ENCODE data around the gene PHC2. TPM values are rescaled to one million over a fixed set of nuclear protein-coding genes. Genes with fewer than 3 reads are reported as not detected.
A peak's percentile ranks its signal among the peaks of the same experiment; 100 is the strongest.

PHC2 gene
- total RNA-seq, 1 donor: 85.4 TPM

- Histone ChIP-seq H3K4me2 (ENCODE audit: insufficient read depth, low read length) (no peak overlapping the region), H3K4me3 (ENCODE audit: insufficient read depth, low read length) (no peak overlapping the region), H3K79me2 (ENCODE audit: insufficient read depth, low read length) (peaks cover 12% of the 10 kb centered on the region), H3K36me3 (ENCODE audit: insufficient read depth, low read length) (peaks cover 65% of the 10 kb centered on the region), H3K27me3 (ENCODE audit: insufficient read depth, low read length) (no peaks in the 10 kb centered on the region), H3K9me3 (ENCODE audit: low read depth, low read length) (no peaks in the 10 kb centered on the region), H2AFZ (ENCODE audit: low read length) (no peak overlapping the region), H3K4me1 (ENCODE audit: insufficient read depth, low read length) (peaks cover 8% of the 10 kb centered on the region), H4K20me1 (ENCODE audit: insufficient read depth, low read length) (peaks cover 52% of the 10 kb centered on the region), H3K27ac (ENCODE audit: low read depth, low read length) (no peak overlapping the region)
- peak; percentile 8 for DNase-seq (ENCODE audit: insufficient read length, low spot score, missing footprints)
- TF ChIP-seq, protein P1, sequence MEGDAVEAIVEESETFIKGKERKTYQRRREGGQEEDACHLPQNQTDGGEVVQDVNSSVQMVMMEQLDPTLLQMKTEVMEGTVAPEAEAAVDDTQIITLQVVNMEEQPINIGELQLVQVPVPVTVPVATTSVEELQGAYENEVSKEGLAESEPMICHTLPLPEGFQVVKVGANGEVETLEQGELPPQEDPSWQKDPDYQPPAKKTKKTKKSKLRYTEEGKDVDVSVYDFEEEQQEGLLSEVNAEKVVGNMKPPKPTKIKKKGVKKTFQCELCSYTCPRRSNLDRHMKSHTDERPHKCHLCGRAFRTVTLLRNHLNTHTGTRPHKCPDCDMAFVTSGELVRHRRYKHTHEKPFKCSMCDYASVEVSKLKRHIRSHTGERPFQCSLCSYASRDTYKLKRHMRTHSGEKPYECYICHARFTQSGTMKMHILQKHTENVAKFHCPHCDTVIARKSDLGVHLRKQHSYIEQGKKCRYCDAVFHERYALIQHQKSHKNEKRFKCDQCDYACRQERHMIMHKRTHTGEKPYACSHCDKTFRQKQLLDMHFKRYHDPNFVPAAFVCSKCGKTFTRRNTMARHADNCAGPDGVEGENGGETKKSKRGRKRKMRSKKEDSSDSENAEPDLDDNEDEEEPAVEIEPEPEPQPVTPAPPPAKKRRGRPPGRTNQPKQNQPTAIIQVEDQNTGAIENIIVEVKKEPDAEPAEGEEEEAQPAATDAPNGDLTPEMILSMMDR (IDR thresholded peaks at IDR 0.05; ENCODE audit: extremely low read depth, low read depth, low read length): no peak
Measured at GRCh38 chr1:33322870-33323585, 107.9 kb downstream of the PHC2 start.

- Histone ChIP-seq H3K36me3 (ENCODE audit: insufficient read depth, low read length) (peaks cover 56% of the 10 kb centered on the region), H3K79me2 (ENCODE audit: insufficient read depth, low read length) (peaks cover 9% of the 10 kb centered on the region), H3K9me3 (ENCODE audit: low read depth, low read length) (no peaks in the 10 kb centered on the region)
Measured at GRCh38 chr1:33322109-33322508, 108.8 kb downstream of the PHC2 start.

DNA sequence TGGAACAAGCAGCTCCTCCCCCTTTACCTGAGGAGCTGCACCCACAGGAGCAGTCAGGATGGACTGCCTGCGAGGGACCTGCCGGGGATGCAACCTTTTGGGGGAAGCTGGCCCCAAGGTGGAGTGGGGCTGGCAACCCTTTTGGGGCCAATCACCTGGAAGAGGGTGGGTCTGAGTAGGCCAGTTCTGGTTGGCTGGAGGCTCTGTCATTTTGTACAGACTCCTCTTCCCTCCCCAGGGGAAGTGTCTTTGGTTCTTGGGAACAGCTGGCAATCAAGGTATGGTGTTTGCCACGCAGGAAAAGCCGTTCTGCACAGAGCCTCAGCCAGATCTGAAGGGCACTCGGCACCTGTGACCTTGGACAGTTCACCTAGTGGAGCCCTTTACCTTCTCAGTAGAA lies 109.7 kb downstream of the PHC2 start:
- TF ChIP-seq, protein P1 (IDR thresholded peaks at IDR 0.05; ENCODE audit: extremely low read depth, low read depth, low read length): no peak
- Histone ChIP-seq H3K27ac (ENCODE audit: low read depth, low read length) (no peak overlapping the region), H3K79me2 (ENCODE audit: insufficient read depth, low read length) (peaks cover 7% of the 10 kb centered on the region), H3K4me3 (ENCODE audit: insufficient read depth, low read length) (no peak overlapping the region), H3K9me3 (ENCODE audit: low read depth, low read length) (no peaks in the 10 kb centered on the region), H3K36me3 (ENCODE audit: insufficient read depth, low read length) (peaks cover 46% of the 10 kb centered on the region), H2AFZ (ENCODE audit: low read length) (no peak overlapping the region), H3K4me1 (ENCODE audit: insufficient read depth, low read length) (no peaks in the 10 kb centered on the region), H3K27me3 (ENCODE audit: insufficient read depth, low read length) (no peaks in the 10 kb centered on the region), H3K4me2 (ENCODE audit: insufficient read depth, low read length) (no peak overlapping the region), H4K20me1 (ENCODE audit: insufficient read depth, low read length) (peaks cover 36% of the 10 kb centered on the region)
- DNase-seq (ENCODE audit: insufficient read length, low spot score, missing footprints): peak; percentile 32

More at GRCh38 chr1:33322109-33322508, 108.8 kb downstream of the PHC2 start:
- no peak overlapping the region for H3K4me3 ChIP-seq (ENCODE audit: insufficient read depth, low read length)
- TF ChIP-seq, protein P1 (IDR thresholded peaks at IDR 0.05; ENCODE audit: extremely low read depth, low read depth, low read length): no peak
- H3K4me2 ChIP-seq (ENCODE audit: insufficient read depth, low read length): no peak overlapping the region
- peaks cover under 1% of the 10 kb centered on the region for H3K4me1 ChIP-seq (ENCODE audit: insufficient read depth, low read length)
- DNase-seq (ENCODE audit: insufficient read length, low spot score, missing footprints): peak; percentile 71
- no peak overlapping the region for H3K27ac ChIP-seq (ENCODE audit: low read depth, low read length)
- H2AFZ ChIP-seq (ENCODE audit: low read length): no peak overlapping the region
- peaks cover 44% of the 10 kb centered on the region for H4K20me1 ChIP-seq (ENCODE audit: insufficient read depth, low read length)
- no peaks in the 10 kb centered on the region for H3K27me3 ChIP-seq (ENCODE audit: insufficient read depth, low read length)

- no peak within 1 kb of the TSS for H3K4me2 ChIP-seq (ENCODE audit: insufficient read depth, low read length)
Measured at GRCh38 chr1:33320619-33321165, 110.2 kb downstream of the PHC2 start, which contains the start of gene A3GALT2. A3GALT2 (minus strand) TSS chr1:33321098; CDS start chr1:33321098, 0 bp downstream.

More at GRCh38 chr1:33320619-33321165, 110.2 kb downstream of the PHC2 start, which contains the start of gene A3GALT2:
- H4K20me1 ChIP-seq (ENCODE audit: insufficient read depth, low read length): peaks cover 32% of the 10 kb centered on the region
- TF ChIP-seq, protein P1 (IDR thresholded peaks at IDR 0.05; ENCODE audit: extremely low read depth, low read depth, low read length): no peak
- H3K4me3 ChIP-seq (ENCODE audit: insufficient read depth, low read length): no peak within 1 kb of the TSS
- H3K36me3 ChIP-seq (ENCODE audit: insufficient read depth, low read length): peaks cover 41% of the 10 kb centered on the region
- H2AFZ ChIP-seq (ENCODE audit: low read length): no peak within 1 kb of the TSS
- H3K9me3 ChIP-seq (ENCODE audit: low read depth, low read length): no peaks in the 10 kb centered on the region
- no peak within 1 kb of the TSS for H3K27ac ChIP-seq (ENCODE audit: low read depth, low read length)
- DNase-seq (ENCODE audit: insufficient read length, low spot score, missing footprints): peak; percentile 81
- H3K79me2 ChIP-seq (ENCODE audit: insufficient read depth, low read length): peaks cover 7% of the 10 kb centered on the region
- no peaks in the 10 kb centered on the region for H3K27me3 ChIP-seq (ENCODE audit: insufficient read depth, low read length)
- H3K4me1 ChIP-seq (ENCODE audit: insufficient read depth, low read length): no peaks in the 10 kb centered on the region

All from osteoblast (primary cell).